LNCAP (cell line): Measurements from ENCODE around the gene ARHGEF16.

Source experiments
- TF ChIP-seq, protein P1 (sequence below): fragments of 450-650 bp; IDR thresholded peaks from 2 replicates; pipeline ENCODE4 v1.5.1; 2017; ENCODE audit warnings: mild to moderate bottlenecking

The ARHGEF16 gene

DNA sequence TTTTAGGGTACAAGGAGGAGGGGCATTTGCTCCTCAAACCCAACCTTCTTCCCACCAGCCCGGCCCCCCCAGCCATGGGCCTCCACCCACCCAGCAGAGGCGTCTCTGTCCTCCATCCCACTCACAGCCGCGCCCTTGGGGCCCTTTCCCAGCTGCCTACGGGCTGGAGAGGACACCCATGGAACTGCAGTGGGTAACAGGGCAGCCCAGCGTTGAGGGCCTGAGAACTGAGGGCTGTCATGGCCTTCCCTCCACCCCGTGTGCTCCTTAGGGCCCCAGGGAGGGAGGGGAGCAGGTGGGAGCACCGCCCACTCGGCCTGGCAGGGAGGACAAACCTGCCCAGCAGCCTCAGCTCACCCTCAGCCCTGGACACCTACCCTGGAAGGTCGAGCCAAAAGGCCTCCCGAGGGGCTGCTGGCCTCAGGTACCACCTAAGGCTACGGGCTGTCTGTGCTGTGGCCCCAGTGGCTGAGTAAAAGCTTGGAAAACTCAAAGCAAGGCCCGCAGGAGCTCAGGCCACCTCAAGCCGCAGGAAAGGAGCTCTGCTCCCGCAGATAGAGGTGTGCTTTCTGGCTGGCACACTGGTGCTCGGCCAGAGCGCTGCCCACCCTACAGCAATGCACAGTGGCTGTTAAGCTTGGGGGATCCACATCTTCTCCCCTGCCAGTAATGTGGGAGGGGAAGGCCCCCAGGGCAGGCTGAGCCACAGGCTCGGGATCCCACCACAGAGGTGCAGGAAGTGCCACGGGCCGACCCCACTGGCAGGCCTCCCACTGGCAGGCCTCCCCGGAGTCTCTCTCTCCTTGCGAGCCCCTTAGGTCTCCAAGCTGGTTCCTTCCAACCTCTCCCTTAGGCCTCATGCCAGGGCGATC, 2.2 kb upstream of the ARHGEF16 start:
- TF ChIP-seq, protein P1, sequence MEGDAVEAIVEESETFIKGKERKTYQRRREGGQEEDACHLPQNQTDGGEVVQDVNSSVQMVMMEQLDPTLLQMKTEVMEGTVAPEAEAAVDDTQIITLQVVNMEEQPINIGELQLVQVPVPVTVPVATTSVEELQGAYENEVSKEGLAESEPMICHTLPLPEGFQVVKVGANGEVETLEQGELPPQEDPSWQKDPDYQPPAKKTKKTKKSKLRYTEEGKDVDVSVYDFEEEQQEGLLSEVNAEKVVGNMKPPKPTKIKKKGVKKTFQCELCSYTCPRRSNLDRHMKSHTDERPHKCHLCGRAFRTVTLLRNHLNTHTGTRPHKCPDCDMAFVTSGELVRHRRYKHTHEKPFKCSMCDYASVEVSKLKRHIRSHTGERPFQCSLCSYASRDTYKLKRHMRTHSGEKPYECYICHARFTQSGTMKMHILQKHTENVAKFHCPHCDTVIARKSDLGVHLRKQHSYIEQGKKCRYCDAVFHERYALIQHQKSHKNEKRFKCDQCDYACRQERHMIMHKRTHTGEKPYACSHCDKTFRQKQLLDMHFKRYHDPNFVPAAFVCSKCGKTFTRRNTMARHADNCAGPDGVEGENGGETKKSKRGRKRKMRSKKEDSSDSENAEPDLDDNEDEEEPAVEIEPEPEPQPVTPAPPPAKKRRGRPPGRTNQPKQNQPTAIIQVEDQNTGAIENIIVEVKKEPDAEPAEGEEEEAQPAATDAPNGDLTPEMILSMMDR = no peak

DNA sequence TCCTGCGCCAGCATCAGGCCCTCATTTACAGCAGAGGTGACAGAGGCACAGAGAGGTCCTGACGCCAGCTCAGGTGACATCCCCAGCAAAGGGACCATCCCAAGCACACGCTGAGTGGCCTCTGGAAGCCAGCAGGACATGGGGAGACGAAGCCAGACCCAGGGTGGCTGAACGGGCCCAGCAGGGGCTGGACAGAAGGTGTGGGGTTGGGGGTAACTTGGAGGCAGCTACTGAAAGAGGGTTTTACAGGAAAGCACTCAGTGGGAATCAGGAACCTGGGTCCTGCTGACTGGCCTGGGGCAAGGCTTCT, 1.6 kb upstream of the ARHGEF16 start:
- TF ChIP-seq, protein P1 = no peak

DNA sequence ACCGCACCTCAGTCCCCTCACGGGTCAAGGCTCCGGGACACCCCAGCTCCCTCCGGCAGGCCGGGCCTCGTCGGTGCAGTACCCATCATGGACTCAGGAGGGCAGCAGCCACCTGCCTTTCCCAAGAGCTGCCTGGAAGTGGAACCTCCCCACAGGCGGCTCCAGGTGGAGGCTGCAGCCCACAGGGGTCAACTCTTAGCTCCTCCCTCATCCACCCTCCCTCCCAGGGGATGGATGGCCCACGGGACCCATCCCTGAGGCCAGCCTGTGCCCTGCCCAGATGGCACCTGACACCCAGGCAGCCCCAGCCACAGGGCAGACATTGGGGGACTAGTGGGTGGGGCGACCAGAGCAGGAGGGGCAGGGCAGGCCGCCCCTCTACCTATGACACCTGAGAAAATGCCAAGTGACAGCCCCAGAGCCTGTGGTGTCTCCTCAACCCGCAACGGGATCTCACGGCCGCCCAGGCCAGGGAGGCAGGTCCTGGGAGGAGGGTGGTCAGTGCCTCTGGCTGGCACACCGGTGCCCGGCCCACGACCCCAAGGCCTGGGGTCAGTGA, 1.2 kb upstream of the ARHGEF16 start:
- TF ChIP-seq, protein P1 = peak; percentile 94

DNA sequence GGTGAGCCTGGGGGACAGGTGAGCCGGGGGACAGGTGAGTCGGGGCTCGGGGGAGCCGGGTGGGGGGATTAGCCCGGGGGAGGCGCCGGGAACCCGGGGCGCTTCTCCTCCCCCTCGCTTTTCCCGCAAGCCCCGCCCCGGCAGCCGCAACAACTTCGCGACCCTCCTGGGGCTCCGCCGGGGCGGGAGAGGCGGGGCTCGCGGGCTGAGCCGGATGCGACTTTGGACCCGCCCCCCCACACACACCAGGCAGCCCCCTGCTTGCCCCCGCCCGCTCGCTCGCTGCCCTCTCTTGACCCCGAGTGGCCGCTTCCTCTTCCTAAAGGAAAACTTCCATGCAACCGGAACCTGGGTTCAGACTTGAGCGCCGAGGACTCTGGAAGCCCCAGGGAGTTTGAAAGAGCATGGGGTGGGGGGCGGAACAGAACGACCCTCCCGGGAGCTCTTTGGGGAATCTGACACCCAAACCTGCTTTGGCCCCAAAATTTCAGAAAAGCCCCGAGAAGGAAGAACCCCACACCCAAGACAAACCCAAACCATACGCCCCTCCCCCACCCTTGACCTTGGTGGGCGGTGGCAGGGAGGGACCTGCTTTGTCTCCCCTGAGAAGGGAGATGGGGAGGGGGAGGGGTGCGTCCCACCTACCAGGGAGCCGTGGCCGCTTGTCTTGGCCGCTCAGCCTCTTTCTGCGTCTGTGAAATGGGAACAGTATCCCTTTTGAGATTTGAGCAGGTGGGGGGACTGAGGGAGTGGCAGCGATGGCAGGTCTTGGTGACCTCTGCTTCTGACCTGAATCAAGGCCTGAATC, 550 bp downstream of the ARHGEF16 start:
- TF ChIP-seq, protein P1 = no peak

DNA sequence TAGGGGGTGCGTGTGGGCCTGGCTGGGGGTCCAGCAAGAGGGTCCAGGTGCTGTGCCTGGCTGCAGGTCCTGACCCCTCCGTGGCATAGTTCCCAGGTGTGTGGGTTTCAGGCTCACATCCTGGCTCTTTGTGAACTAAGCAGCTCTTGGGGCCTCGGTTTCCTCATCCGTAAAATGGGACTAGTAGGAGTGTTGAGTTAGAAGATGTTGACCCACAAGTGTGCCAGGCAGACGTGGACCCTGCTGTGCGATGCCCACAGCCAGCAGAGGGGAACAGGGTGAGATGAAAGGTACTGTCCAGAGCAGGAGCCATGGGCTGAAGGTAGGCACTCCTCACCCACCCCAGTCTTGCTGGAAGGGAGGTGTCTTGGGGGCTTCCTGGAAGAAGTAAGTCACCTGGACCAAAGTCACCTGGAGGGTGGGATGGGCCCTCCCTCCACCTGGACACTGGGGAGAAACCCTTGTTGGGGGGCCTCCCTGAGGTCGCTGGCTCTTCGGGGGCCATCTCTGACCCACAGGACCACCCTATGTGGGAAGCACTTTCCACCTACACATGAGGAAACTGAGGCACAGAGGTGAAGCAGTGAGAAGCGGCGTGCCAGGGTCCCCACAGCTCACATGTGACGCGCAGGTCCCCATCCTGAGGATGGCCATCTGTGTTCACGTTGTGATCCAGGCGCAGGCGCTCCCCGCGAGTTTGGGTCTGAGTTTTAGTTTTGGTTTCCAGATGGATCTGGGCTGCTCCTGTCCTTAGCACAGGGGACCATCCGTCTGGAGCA, 1.4 kb downstream of the ARHGEF16 start:
- TF ChIP-seq, protein P1 = no peak

DNA sequence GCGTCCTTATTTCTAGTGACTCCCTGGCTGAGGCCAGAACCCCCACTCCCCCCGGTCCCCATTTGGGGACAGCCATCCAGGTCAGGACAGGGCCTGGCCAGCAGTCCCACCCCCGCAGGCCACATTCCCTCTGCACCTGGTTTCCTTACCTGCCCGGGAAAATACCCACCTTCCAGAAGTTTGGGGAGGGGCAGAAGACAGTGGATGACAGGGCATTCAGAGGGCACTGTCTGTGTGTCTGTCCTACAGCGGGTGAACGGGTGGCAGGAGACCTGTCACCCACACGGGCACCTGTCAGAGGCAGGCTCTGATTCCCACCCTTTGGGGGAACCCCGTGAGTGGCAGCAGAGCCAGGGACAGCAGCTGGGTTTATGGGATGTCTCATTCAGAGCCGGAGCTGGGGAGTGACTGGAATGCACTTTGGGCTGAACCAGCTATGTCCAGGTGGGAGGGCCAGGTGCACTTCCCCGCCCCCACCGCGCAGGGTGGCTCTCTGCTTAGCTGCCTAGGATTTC, 2.0 kb downstream of the ARHGEF16 start:
- TF ChIP-seq, protein P1 = no peak
